H9 (cell line): ENCODE data around the gene NDUFAF2. TPM values are rescaled to one million over a fixed set of nuclear protein-coding genes. Genes with fewer than 3 reads are reported as not detected.

Source experiments
- DNase-seq: peaks from one replicate; pipeline ENCODE4 v3.0.0-alpha.2; 2017
- H2AFZ ChIP-seq: one replicate; pipeline ENCODE4 v1.6.1; 2013; ENCODE audit warnings: mild to moderate bottlenecking, low read length, control low read depth, moderate library complexity
- H2AK5ac ChIP-seq: 2 replicates; pipeline ENCODE4 v1.6.1; 2013; ENCODE audit warnings: low read length, control low read depth, mixed read lengths; ENCODE audit not compliant: insufficient read length
- H2BK120ac ChIP-seq: one replicate; pipeline ENCODE4 v1.6.1; 2013; ENCODE audit warnings: low read depth, mild to moderate bottlenecking, low read length, control low read depth, inconsistent platforms; ENCODE audit not compliant: poor library complexity, severe bottlenecking
- H2BK12ac ChIP-seq: 2 replicates; pipeline ENCODE4 v1.6.1; 2013; ENCODE audit warnings: low read length, control low read depth, mixed read lengths, low read depth; ENCODE audit not compliant: insufficient read length
- H2BK15ac ChIP-seq: 2 replicates; pipeline ENCODE4 v1.6.1; 2013; ENCODE audit warnings: low read depth, low read length, control low read depth
- H2BK20ac ChIP-seq: one replicate; pipeline ENCODE4 v1.6.1; 2013; ENCODE audit warnings: low read depth, mild to moderate bottlenecking, low read length, control low read depth, inconsistent platforms; ENCODE audit not compliant: poor library complexity, severe bottlenecking
- H2BK5ac ChIP-seq: 2 replicates; pipeline ENCODE4 v1.6.1; 2013; ENCODE audit warnings: low read length, control low read depth, mixed read lengths; ENCODE audit not compliant: insufficient read length
- H3K14ac ChIP-seq: 2 replicates; pipeline ENCODE4 v1.6.1; 2013; ENCODE audit warnings: low read length, control low read depth; ENCODE audit not compliant: insufficient read depth
- H3K18ac ChIP-seq: 2 replicates; pipeline ENCODE4 v1.6.1; 2013; ENCODE audit warnings: low read depth, mild to moderate bottlenecking, mixed read lengths, low read length, control low read depth; ENCODE audit not compliant: insufficient read length
- H3K23ac ChIP-seq: 2 replicates; pipeline ENCODE4 v1.6.1; 2013; ENCODE audit warnings: low read length, control low read depth, mixed read lengths, low read depth; ENCODE audit not compliant: insufficient read length
- H3K23me2 ChIP-seq: 2 replicates; pipeline ENCODE4 v1.6.1; 2013; ENCODE audit warnings: low read depth, mild to moderate bottlenecking, mixed read lengths, low read length, control low read depth; ENCODE audit not compliant: insufficient read length, poor library complexity, severe bottlenecking
- H3K27ac ChIP-seq: 2 replicates; pipeline ENCODE4 v1.5.1; 2013; ENCODE audit warnings: low read length, control low read depth, mixed read lengths, low read depth; ENCODE audit not compliant: insufficient read length
- H3K27me3 ChIP-seq: 2 replicates; pipeline ENCODE4 v1.6.1; 2013; ENCODE audit warnings: low read length, control low read depth, inconsistent platforms; ENCODE audit not compliant: insufficient read depth
- H3K4ac ChIP-seq: 2 replicates; pipeline ENCODE4 v1.6.1; 2013; ENCODE audit warnings: low read depth, mild to moderate bottlenecking, control low read depth, inconsistent platforms, low read length, moderate library complexity
- H3K4me1 ChIP-seq: 2 replicates; pipeline ENCODE4 v1.6.1; 2013; ENCODE audit warnings: low read length, control low read depth, inconsistent platforms; ENCODE audit not compliant: insufficient read depth
- H3K4me2 ChIP-seq: 2 replicates; pipeline ENCODE4 v1.6.1; 2013; ENCODE audit warnings: low read length, control low read depth, mixed read lengths; ENCODE audit not compliant: insufficient read length, insufficient read depth
- H3K56ac ChIP-seq: 2 replicates; pipeline ENCODE4 v1.6.1; 2013; ENCODE audit warnings: low read depth, mild to moderate bottlenecking, mixed read lengths, low read length, control low read depth; ENCODE audit not compliant: insufficient read length
- H3K79me1 ChIP-seq: 2 replicates; pipeline ENCODE4 v1.6.1; 2013; ENCODE audit warnings: low read depth, mild to moderate bottlenecking, moderate library complexity, low read length, control low read depth, inconsistent platforms; ENCODE audit not compliant: insufficient read depth, poor library complexity, severe bottlenecking
- H3K79me2 ChIP-seq: 2 replicates; pipeline ENCODE4 v1.6.1; 2013; ENCODE audit warnings: low read length, control low read depth, inconsistent platforms; ENCODE audit not compliant: insufficient read depth
- H3K9ac ChIP-seq: 2 replicates; pipeline ENCODE4 v1.6.1; 2013; ENCODE audit warnings: low read length, control low read depth, mixed read lengths; ENCODE audit not compliant: insufficient read length; ENCODE audit errors: extremely low read depth
- H3K9me3 ChIP-seq: one replicate; pipeline ENCODE4 v1.6.1; 2013; ENCODE audit warnings: low read depth, low read length, inconsistent platforms; ENCODE audit not compliant: control insufficient read depth
- H3T11ph ChIP-seq: one replicate; pipeline ENCODE4 v1.6.1; 2013; ENCODE audit warnings: mild to moderate bottlenecking, low read length, control low read depth, inconsistent platforms
- H4K20me1 ChIP-seq: one replicate; pipeline ENCODE4 v1.6.1; 2013; ENCODE audit not compliant: control insufficient read depth, insufficient read length, insufficient read depth
- H4K5ac ChIP-seq: 2 replicates; pipeline ENCODE4 v1.6.1; 2013; ENCODE audit warnings: low read depth, mild to moderate bottlenecking, mixed read lengths, low read length, control low read depth; ENCODE audit not compliant: insufficient read length
- H4K8ac ChIP-seq: replicated peaks from 2 replicates; pipeline ENCODE4 v1.6.1; 2013; ENCODE audit warnings: low read length, control low read depth, mixed read lengths, low read depth; ENCODE audit not compliant: insufficient read length
- H4K91ac ChIP-seq: 2 replicates; pipeline ENCODE4 v1.6.1; 2013; ENCODE audit warnings: low read depth, mild to moderate bottlenecking, moderate library complexity, mixed read lengths, low read length, control low read depth; ENCODE audit not compliant: insufficient read length
- H3K27ac Mint-ChIP-seq, 3 experiments: 2 replicates in 2 of 3; 3 replicates in 1 of 3; pipeline ENCODE4 v1.8.0; 2020 to 2021; ENCODE audit warnings: mixed read lengths in 3 of 3, mild to moderate bottlenecking in 1 of 3, moderate library complexity in 1 of 3
- H3K27me3 Mint-ChIP-seq: 2 replicates; pipeline ENCODE4 v1.8.0; 2021; ENCODE audit warnings: low read depth, mild to moderate bottlenecking, moderate library complexity, mixed read lengths
- H3K36me3 Mint-ChIP-seq, 3 experiments: 2 replicates in 2 of 3; 3 replicates in 1 of 3; pipeline ENCODE4 v1.8.0; 2020 to 2021; ENCODE audit warnings: low read depth in 3 of 3, mixed read lengths in 3 of 3; ENCODE audit not compliant: insufficient read depth in 1 of 3
- H3K4me1 Mint-ChIP-seq, 2 experiments: 2 replicates each; pipeline ENCODE4 v1.8.0; 2020; ENCODE audit warnings: mixed read lengths in 2 of 2
- H3K4me3 Mint-ChIP-seq, 2 experiments: 2 replicates in 1 of 2; 3 replicates in 1 of 2; pipeline ENCODE4 v1.8.0; 2020 to 2021; ENCODE audit warnings: mild to moderate bottlenecking in 2 of 2, mixed read lengths in 2 of 2, moderate library complexity in 1 of 2
- H3K9me3 Mint-ChIP-seq, 2 experiments: 2 replicates in 1 of 2; 3 replicates in 1 of 2; pipeline ENCODE4 v1.8.0; 2020; ENCODE audit warnings: mild to moderate bottlenecking in 2 of 2, mixed read lengths in 2 of 2, moderate library complexity in 1 of 2
- WGBS: extraction: QIAGEN DNeasy Blood & Tissue Kit; methylation state at CpG from one replicate; pipeline ENCODE4 v1.1.7; 2013; ENCODE audit warnings: missing lambda C conversion rate, low lambda C conversion rate, mixed read lengths; ENCODE audit not compliant: insufficient read length; ENCODE audit errors: extremely low coverage; 5-methylcytosine and 5-hydroxymethylcytosine counted together
- total RNA-seq: library from RNA; stranded (reverse); gene quantifications from 2 replicates; pipeline ENCODE4 v1.2.1, GENCODE V29; 2021
- TF ChIP-seq, protein P1 (sequence below): fragments of 200-600 bp; sonication (generic); conservative IDR thresholded peaks from 3 replicates; pipeline ENCODE4 v1.8.0; 2021; ENCODE audit warnings: antibody characterized with exemption, mild to moderate bottlenecking

NDUFAF2 gene
- total RNA-seq, 1 experiment from 2014 or later = 31.4 TPM

GRCh38 chr5:61076626-61077025, 131.6 kb downstream of the NDUFAF2 start:
- Mint-ChIP-seq H3K4me1 (peaks cover 3 to 4% of the 10 kb centered on the region in 2 experiments), H3K27ac (no peak overlapping the region), H3K9me3 (no peaks in the 10 kb centered on the region), H3K4me3 (no peak overlapping the region), H3K27me3 (no peaks in the 10 kb centered on the region), H3K36me3 (peaks cover 0 to 3% (median 0%) of the 10 kb centered on the region in 3 experiments; a peak in 1 of 7 replicates)
- no peak overlapping the region for H2BK12ac ChIP-seq
- no peak overlapping the region for H2BK15ac ChIP-seq
- no peaks in the 10 kb centered on the region for H3K4me1 ChIP-seq
- no peak overlapping the region for H4K8ac ChIP-seq
- H2AK5ac ChIP-seq = no peak overlapping the region
- no peaks in the 10 kb centered on the region for H4K20me1 ChIP-seq
- H3K79me1 ChIP-seq = no peaks in the 10 kb centered on the region
- no peak overlapping the region for H3K56ac ChIP-seq
- H3K27me3 ChIP-seq = no peaks in the 10 kb centered on the region
- H4K5ac ChIP-seq = no peak overlapping the region
- H3K4ac ChIP-seq = no peak overlapping the region
- no peak overlapping the region for H3K27ac ChIP-seq
- H2BK120ac ChIP-seq = no peak overlapping the region
- H3K23ac ChIP-seq = no peak overlapping the region
- no CpG with 5 or more reads among the region's 1 CpG for WGBS
- H4K91ac ChIP-seq = no peak overlapping the region
- no peak overlapping the region for H3K18ac ChIP-seq
- DNase-seq = no peak
- H3T11ph ChIP-seq = no peak overlapping the region
- H2AFZ ChIP-seq = no peak overlapping the region
- no peaks in the 10 kb centered on the region for H3K9me3 ChIP-seq
- TF ChIP-seq, protein P1, sequence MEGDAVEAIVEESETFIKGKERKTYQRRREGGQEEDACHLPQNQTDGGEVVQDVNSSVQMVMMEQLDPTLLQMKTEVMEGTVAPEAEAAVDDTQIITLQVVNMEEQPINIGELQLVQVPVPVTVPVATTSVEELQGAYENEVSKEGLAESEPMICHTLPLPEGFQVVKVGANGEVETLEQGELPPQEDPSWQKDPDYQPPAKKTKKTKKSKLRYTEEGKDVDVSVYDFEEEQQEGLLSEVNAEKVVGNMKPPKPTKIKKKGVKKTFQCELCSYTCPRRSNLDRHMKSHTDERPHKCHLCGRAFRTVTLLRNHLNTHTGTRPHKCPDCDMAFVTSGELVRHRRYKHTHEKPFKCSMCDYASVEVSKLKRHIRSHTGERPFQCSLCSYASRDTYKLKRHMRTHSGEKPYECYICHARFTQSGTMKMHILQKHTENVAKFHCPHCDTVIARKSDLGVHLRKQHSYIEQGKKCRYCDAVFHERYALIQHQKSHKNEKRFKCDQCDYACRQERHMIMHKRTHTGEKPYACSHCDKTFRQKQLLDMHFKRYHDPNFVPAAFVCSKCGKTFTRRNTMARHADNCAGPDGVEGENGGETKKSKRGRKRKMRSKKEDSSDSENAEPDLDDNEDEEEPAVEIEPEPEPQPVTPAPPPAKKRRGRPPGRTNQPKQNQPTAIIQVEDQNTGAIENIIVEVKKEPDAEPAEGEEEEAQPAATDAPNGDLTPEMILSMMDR = no peak
- H2BK5ac ChIP-seq = no peak overlapping the region
- no peak overlapping the region for H3K14ac ChIP-seq
- H2BK20ac ChIP-seq = no peak overlapping the region
- no peaks in the 10 kb centered on the region for H3K23me2 ChIP-seq
- H3K4me2 ChIP-seq = no peak overlapping the region
- H3K79me2 ChIP-seq = no peaks in the 10 kb centered on the region
- no peak overlapping the region for H3K9ac ChIP-seq
